GM21528 (cell line): Measurements from ENCODE around the gene SLC35F3.
"Not testable (repeated sequence)": the region's sequence is repeated elsewhere in the genome, so short reads cannot be mapped to it uniquely, and the experiment has no call there.

Experiments used
- ATAC-seq: cut with Tn5 transposase; IDR thresholded peaks from one replicate; pipeline ENCODE4 v1.9.1; 2021; ENCODE audit warnings: mild to moderate bottlenecking, moderate library complexity; ENCODE audit not compliant: unreplicated experiment, low FRiP score

Gene SLC35F3

GRCh38 chr1:234240680-234241079, 336.2 kb downstream of the SLC35F3 start:
- ATAC-seq, result no peak

GRCh38 chr1:234241941-234242490, 337.5 kb downstream of the SLC35F3 start:
- ATAC-seq, result no peak

- no peak for ATAC-seq
Observed at GRCh38 chr1:234243521-234244260, 339.2 kb downstream of the SLC35F3 start.

GRCh38 chr1:234244482-234244881, 340.0 kb downstream of the SLC35F3 start:
- peak; percentile 34 for ATAC-seq

GRCh38 chr1:234246638-234247116, 342.2 kb downstream of the SLC35F3 start:
- peak; percentile 91 for ATAC-seq

- not testable (repeated sequence) for ATAC-seq
Observed at GRCh38 chr1:234247746-234248145, 343.3 kb downstream of the SLC35F3 start.

- no peak for ATAC-seq
Observed at GRCh38 chr1:234250747-234251146, 346.3 kb downstream of the SLC35F3 start.

GRCh38 chr1:234253732-234254131, 349.3 kb downstream of the SLC35F3 start:
- ATAC-seq, result no peak

GRCh38 chr1:234256359-234256758, 351.9 kb downstream of the SLC35F3 start:
- no peak for ATAC-seq

GRCh38 chr1:234258071-234258470, 353.6 kb downstream of the SLC35F3 start:
- ATAC-seq, result no peak

- no peak for ATAC-seq
Observed at GRCh38 chr1:234260578-234260977, 356.1 kb downstream of the SLC35F3 start.

GRCh38 chr1:234261545-234261944, 357.1 kb downstream of the SLC35F3 start:
- ATAC-seq, result no peak

- ATAC-seq, result no peak
Observed at GRCh38 chr1:234262007-234262753, 357.7 kb downstream of the SLC35F3 start.

- ATAC-seq, result no peak
Observed at GRCh38 chr1:234262754-234263105, 358.3 kb downstream of the SLC35F3 start.

GRCh38 chr1:234264832-234265231, 360.4 kb downstream of the SLC35F3 start:
- no peak for ATAC-seq

GRCh38 chr1:234265321-234265720, 360.8 kb downstream of the SLC35F3 start:
- ATAC-seq, result no peak

- no peak for ATAC-seq
Observed at GRCh38 chr1:234265861-234266260, 361.4 kb downstream of the SLC35F3 start.

- no peak for ATAC-seq
Observed at GRCh38 chr1:234270093-234270492, 365.6 kb downstream of the SLC35F3 start.

GRCh38 chr1:234270581-234271242, 366.2 kb downstream of the SLC35F3 start:
- peak; percentile 1 for ATAC-seq

GRCh38 chr1:234271243-234271606, 366.7 kb downstream of the SLC35F3 start:
- peak; percentile 94 for ATAC-seq
